ENCODE results near the gene EFHD2. TPM values are rescaled to one million over a fixed set of nuclear protein-coding genes. Genes with fewer than 3 reads are reported as not detected.
"Not testable (repeated sequence)": the region's sequence is repeated elsewhere in the genome, so short reads cannot be mapped to it uniquely, and the experiment has no call there.

Gene EFHD2
- total RNA-seq, 1 experiment from 2014 or later, result 192 TPM

DNA sequence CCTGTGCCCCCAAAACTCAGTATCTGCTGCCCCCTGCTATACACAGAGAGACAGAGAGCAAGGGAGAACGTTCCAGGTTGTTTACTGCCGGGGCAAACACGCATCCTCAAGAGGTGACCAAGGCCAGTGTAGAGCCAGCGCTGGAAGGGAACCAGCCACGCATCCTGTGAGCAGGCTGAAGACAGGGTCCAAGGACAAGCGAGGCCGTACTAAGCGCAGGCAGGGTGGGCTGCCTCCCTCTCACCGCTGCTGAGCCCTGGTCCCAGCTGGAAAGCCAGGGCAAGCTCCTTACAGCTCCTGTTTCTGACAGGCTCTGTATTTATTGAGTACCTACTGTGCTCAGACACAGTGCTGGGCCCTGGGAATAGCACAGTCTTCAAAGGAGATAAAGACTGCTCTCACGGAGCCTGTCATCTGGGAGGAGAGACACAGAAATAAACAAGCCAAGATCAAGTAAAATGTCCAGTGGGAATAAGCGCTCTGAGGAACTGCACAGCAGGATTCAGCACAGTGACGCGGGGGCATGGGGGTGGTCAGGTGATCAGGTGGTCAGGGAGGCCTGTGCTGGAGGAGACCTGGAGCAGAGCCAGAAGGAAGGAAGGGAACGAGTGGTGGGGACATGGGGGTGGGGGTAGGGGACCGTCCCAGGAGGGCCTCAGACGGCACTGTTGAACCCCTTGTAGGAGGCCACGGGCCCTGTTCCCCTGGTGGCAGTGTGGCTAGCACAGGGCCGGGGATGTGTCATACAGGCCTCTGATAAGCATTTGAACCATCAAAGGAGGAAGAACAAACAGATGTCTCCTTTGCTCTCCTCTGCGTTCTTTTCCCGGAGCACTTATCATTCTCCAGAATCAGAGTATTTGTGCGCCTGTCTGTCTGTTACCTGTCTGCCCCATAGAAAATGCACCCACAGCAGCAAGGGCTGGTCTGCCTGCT lies 37.8 kb upstream of the EFHD2 start:
- no peak for ATAC-seq
- Histone ChIP-seq H3K9ac (ENCODE audit: low read length) (no peak overlapping the region), H3F3A (ENCODE audit: low read length, unreplicated experiment) (no peaks in the 10 kb centered on the region), H2AFZ (ENCODE audit: low read length) (no peak overlapping the region), H3K27ac (ENCODE audit: low read length) (no peak overlapping the region), H3K9me3 (ENCODE audit: low read length) (no peaks in the 10 kb centered on the region), H3K27me3 (ENCODE audit: low read length) (no peaks in the 10 kb centered on the region), H3K79me2 (ENCODE audit: low read length) (no peaks in the 10 kb centered on the region), H3K4me3 (ENCODE audit: low read length) (no peak overlapping the region), H3K9me2 (replicated peaks; ENCODE audit: low read length) (no peaks in the 10 kb centered on the region), H3K4me2 (ENCODE audit: low read length) (no peak overlapping the region), H4K20me1 (ENCODE audit: low read length) (no peaks in the 10 kb centered on the region), H3K4me1 (ENCODE audit: insufficient read depth, low read length) (peaks cover 8% of the 10 kb centered on the region; the same call in 1 of the 2 replicates), H3K36me3 (ENCODE audit: low read depth, low read length) (no peaks in the 10 kb centered on the region)
- CTCF ChIA-PET, result no interaction called here
- no peak for DNase-seq
- POLR2A ChIA-PET (ENCODE audit: unreplicated experiment), result no interaction called here
- TF ChIP-seq EZH2 (IDR thresholded peaks at IDR 0.05; ENCODE audit: low read length, unreplicated experiment) (no peak), EZH2phosphoT487 (IDR thresholded peaks at IDR 0.05; ENCODE audit: borderline replicate concordance, low read length) (no peak)
- TF ChIP-seq, protein P1, sequence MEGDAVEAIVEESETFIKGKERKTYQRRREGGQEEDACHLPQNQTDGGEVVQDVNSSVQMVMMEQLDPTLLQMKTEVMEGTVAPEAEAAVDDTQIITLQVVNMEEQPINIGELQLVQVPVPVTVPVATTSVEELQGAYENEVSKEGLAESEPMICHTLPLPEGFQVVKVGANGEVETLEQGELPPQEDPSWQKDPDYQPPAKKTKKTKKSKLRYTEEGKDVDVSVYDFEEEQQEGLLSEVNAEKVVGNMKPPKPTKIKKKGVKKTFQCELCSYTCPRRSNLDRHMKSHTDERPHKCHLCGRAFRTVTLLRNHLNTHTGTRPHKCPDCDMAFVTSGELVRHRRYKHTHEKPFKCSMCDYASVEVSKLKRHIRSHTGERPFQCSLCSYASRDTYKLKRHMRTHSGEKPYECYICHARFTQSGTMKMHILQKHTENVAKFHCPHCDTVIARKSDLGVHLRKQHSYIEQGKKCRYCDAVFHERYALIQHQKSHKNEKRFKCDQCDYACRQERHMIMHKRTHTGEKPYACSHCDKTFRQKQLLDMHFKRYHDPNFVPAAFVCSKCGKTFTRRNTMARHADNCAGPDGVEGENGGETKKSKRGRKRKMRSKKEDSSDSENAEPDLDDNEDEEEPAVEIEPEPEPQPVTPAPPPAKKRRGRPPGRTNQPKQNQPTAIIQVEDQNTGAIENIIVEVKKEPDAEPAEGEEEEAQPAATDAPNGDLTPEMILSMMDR (conservative IDR thresholded peaks at IDR 0.05; ENCODE audit: low read depth, low read length), result no peak
- no TSS peak for BruUV-seq (replicated peaks)
- intact Hi-C loops (cut with micrococcal nuclease), result no loop called here

DNA sequence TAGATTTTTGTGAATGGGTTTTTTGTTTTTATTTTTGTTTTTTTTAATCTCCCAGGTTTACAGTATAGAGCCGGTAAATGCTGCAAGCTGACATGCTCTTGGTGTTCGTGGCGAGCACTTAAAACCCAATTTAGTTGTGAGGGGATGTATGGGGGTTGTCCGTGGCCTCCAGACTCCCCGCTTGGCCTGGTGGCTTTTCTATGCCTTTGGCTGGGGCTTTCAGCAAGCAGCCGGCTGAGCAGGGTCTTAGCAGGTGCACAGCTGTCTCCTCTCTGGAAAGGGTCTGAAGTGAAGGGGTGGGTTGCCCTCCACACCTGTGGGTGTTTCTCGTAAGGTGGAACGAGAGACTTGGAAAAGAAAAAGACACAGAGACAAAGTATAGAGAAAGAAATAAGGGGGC lies 31.0 kb upstream of the EFHD2 start:
- intact Hi-C loops (cut with micrococcal nuclease), result no loop called here
- no peaks in the 10 kb centered on the region for H3K27me3 ChIP-seq (ENCODE audit: low read length)
- no peaks in the 10 kb centered on the region for H4K20me1 ChIP-seq (ENCODE audit: low read length)

DNA sequence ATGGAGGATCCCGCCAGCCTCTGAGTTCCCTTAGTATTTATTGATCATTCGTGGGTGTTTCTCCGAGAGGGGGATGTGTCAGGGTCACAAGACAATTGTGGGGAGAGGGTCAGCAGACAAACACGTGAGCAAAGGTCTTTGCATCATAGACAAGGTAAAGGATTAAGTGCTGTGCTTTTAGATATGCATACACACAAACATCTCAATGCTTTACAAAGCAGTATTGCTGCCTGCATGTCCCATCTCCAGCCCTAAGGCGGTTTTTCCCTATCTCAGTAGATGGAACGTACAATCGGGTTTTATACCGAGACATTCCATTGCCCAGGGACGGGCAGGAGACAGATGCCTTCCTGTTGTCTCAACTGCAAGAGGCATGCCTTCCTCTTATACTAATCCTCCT lies 30.5 kb upstream of the EFHD2 start:
- H3K79me2 ChIP-seq (ENCODE audit: low read length); ATAC-seq; H3K9me2 ChIP-seq (replicated peaks; ENCODE audit: low read length); H3K9me3 ChIP-seq (ENCODE audit: low read length); H3K4me3 ChIP-seq (ENCODE audit: low read length); H3K4me1 ChIP-seq (ENCODE audit: insufficient read depth, low read length); BruUV-seq (replicated peaks); H3K4me2 ChIP-seq (ENCODE audit: low read length); DNase-seq; CTCF ChIA-PET; H3K27ac ChIP-seq (ENCODE audit: low read length); POLR2A ChIA-PET (ENCODE audit: unreplicated experiment); H4K20me1 ChIP-seq (ENCODE audit: low read length); intact Hi-C loops (cut with micrococcal nuclease); H3K9ac ChIP-seq (ENCODE audit: low read length); H3K36me3 ChIP-seq (ENCODE audit: low read depth, low read length); H3F3A ChIP-seq (ENCODE audit: low read length, unreplicated experiment); H2AFZ ChIP-seq (ENCODE audit: low read length); H3K27me3 ChIP-seq (ENCODE audit: low read length): not testable (repeated sequence)

More for the DNA sequence above, 31.0 kb upstream of the EFHD2 start:
- H3K27ac ChIP-seq (ENCODE audit: low read length), result no peak overlapping the region
- DNase-seq, result no peak
- TF ChIP-seq, protein P1 (conservative IDR thresholded peaks at IDR 0.05; ENCODE audit: low read depth, low read length), result no peak
- TF ChIP-seq EZH2 (IDR thresholded peaks at IDR 0.05; ENCODE audit: low read length, unreplicated experiment), result no peak
- TF ChIP-seq EZH2phosphoT487 (IDR thresholded peaks at IDR 0.05; ENCODE audit: borderline replicate concordance, low read length), result no peak
- no peaks in the 10 kb centered on the region for H3F3A ChIP-seq (ENCODE audit: low read length, unreplicated experiment)
- H3K4me1 ChIP-seq (ENCODE audit: insufficient read depth, low read length), result no peaks in the 10 kb centered on the region
- H2AFZ ChIP-seq (ENCODE audit: low read length), result no peak overlapping the region
- H3K79me2 ChIP-seq (ENCODE audit: low read length), result no peaks in the 10 kb centered on the region
- no TSS peak for BruUV-seq (replicated peaks)
- H3K4me3 ChIP-seq (ENCODE audit: low read length), result no peak overlapping the region
- ChIA-PET CTCF (no interaction called here), POLR2A (ENCODE audit: unreplicated experiment) (no interaction called here)
- no peak for ATAC-seq
- H3K9ac ChIP-seq (ENCODE audit: low read length), result no peak overlapping the region
- no peaks in the 10 kb centered on the region for H3K36me3 ChIP-seq (ENCODE audit: low read depth, low read length)
- H3K4me2 ChIP-seq (ENCODE audit: low read length), result no peak overlapping the region
- no peaks in the 10 kb centered on the region for H3K9me3 ChIP-seq (ENCODE audit: low read length)
- H3K9me2 ChIP-seq (replicated peaks; ENCODE audit: low read length), result no peaks in the 10 kb centered on the region
